MM.1S (cell line): ENCODE data around the gene BPIFB2.
A peak's percentile ranks its signal among the peaks of the same experiment; 100 is the strongest.

Experiments used
- DNase-seq: peaks from one replicate; pipeline ENCODE4 v3.0.0-alpha.2; 2015
- H2AFZ ChIP-seq: fragments of 300-600 bp; sonication (generic); 2 replicates; pipeline ENCODE4 v1.6.0; 2016; ENCODE audit warnings: antibody characterized with exemption, low read length
- H3F3A ChIP-seq: fragments of 300-600 bp; sonication (generic); 2 replicates; pipeline ENCODE4 v1.6.1; 2016; ENCODE audit warnings: mild to moderate bottlenecking, antibody characterized with exemption, low read length, moderate library complexity, mixed read lengths; ENCODE audit not compliant: insufficient read depth
- H3K27ac ChIP-seq: fragments of 300-600 bp; sonication (generic); 2 replicates; pipeline ENCODE4 v1.5.1; 2016; ENCODE audit warnings: mild to moderate bottlenecking, low read length
- H3K27me3 ChIP-seq: fragments of 300-600 bp; sonication (generic); replicated peaks from 2 replicates; pipeline ENCODE4 v1.6.0; 2016; ENCODE audit warnings: low read length; ENCODE audit not compliant: insufficient read depth
- H3K36me3 ChIP-seq: fragments of 300-600 bp; sonication (generic); replicated peaks from 2 replicates; pipeline ENCODE4 v1.6.1; 2016; ENCODE audit warnings: mild to moderate bottlenecking, low read length, mixed read lengths; ENCODE audit not compliant: insufficient read depth
- H3K4me1 ChIP-seq: fragments of 300-600 bp; sonication (generic); 2 replicates; pipeline ENCODE4 v1.6.1; 2016; ENCODE audit warnings: low read length, mixed read lengths
- H3K4me2 ChIP-seq: fragments of 300-600 bp; sonication (generic); 2 replicates; pipeline ENCODE4 v1.6.0; 2016; ENCODE audit warnings: low read depth, low read length
- H3K4me3 ChIP-seq: fragments of 300-600 bp; sonication (generic); 2 replicates; pipeline ENCODE4 v1.5.1; 2016; ENCODE audit warnings: low read length, mixed read lengths
- H3K79me2 ChIP-seq: fragments of 300-600 bp; sonication (generic); 2 replicates; pipeline ENCODE4 v1.6.1; 2016; ENCODE audit warnings: mixed run types, low read length, mixed read lengths
- H3K9ac ChIP-seq: fragments of 300-600 bp; sonication (generic); 2 replicates; pipeline ENCODE4 v1.6.1; 2016; ENCODE audit warnings: low read length, mixed read lengths
- H3K9me2 ChIP-seq: fragments of 300-600 bp; sonication (generic); replicated peaks from 2 replicates; pipeline ENCODE4 v1.6.1; 2016; ENCODE audit warnings: mild to moderate bottlenecking, low read length, mixed read lengths; ENCODE audit not compliant: insufficient read depth
- H3K9me3 ChIP-seq: fragments of 300-600 bp; sonication (generic); replicated peaks from 2 replicates; pipeline ENCODE4 v1.6.1; 2016; ENCODE audit warnings: mild to moderate bottlenecking, low read length, mixed read lengths; ENCODE audit not compliant: insufficient read depth
- H4K20me1 ChIP-seq: fragments of 300-600 bp; sonication (generic); 2 replicates; pipeline ENCODE4 v1.6.1; 2016; ENCODE audit warnings: mild to moderate bottlenecking, low read length, moderate library complexity, mixed read lengths; ENCODE audit not compliant: insufficient read depth
- EZH2 ChIP-seq: fragments of 300-600 bp; sonication (generic); optimal IDR thresholded peaks from 2 replicates; pipeline ENCODE3; 2017; ENCODE audit warnings: low read depth, mild to moderate bottlenecking, antibody characterized with exemption, low read length, mixed read lengths
- EZH2phosphoT487 ChIP-seq: fragments of 300-600 bp; sonication (generic); IDR thresholded peaks from 2 replicates; pipeline ENCODE4 v1.6.1; 2018; ENCODE audit warnings: antibody characterized with exemption, low read length
- TF ChIP-seq, protein P1 (sequence below): fragments of 300-600 bp; sonication (generic); IDR thresholded peaks from 2 replicates; pipeline ENCODE4 v1.5.1; 2016; ENCODE audit warnings: antibody characterized with exemption, low read length, mixed read lengths

BPIFB2 gene

DNA sequence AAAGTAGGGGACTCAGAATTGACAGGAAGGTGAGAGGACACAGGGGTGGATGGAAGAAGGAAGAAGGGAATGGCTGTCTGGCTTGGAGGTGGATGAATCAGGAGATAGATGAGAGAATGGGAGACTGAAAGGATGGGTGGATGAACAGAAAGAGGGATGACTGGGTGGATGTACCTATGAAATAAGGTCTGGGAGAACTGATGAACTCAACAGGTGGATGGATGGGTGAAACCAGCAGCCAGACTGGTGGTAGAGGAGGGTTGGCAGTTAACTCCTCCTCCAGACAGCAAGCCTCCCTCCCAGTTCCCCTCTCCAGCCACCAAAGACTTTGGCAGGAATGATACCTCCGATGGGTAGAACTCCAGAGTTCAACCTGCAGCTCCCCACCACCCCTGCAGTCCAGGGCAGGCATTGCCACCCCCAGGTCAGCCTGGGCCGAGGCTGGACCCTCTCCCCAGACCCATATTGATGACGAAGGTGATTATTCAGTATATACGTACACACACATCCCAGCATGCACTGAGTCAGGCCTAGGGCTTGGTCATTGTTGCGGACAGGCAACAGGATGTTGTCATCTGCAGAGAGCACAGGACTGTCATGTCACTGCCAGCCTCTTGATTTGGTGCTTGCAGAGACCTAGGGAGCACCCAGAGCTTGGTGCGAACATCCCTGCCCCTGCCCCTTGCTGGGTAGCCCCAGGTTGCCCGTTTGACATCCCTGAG is 5.3 kb upstream of the BPIFB2 start:
- Histone ChIP-seq H3F3A (0 out of 2 replicates have a peak, but pooled peaks cover 2% of the 10 kb centered on the region), H3K27me3 (0 out of 2 replicates have a peak, but pooled peaks cover 5% of the 10 kb centered on the region), H3K9me2 (no peaks in the 10 kb centered on the region), H3K4me3 (no peak overlapping the region), H3K79me2 (no peaks in the 10 kb centered on the region), H3K4me1 (peaks cover 7% of the 10 kb centered on the region), H4K20me1 (no peaks in the 10 kb centered on the region), H2AFZ (no peak overlapping the region), H3K36me3 (no peaks in the 10 kb centered on the region), H3K9me3 (no peaks in the 10 kb centered on the region), H3K27ac (no peak overlapping the region), H3K9ac (no peak overlapping the region), H3K4me2 (no peak overlapping the region)
- no peak for TF ChIP-seq EZH2phosphoT487
- TF ChIP-seq, protein P1, sequence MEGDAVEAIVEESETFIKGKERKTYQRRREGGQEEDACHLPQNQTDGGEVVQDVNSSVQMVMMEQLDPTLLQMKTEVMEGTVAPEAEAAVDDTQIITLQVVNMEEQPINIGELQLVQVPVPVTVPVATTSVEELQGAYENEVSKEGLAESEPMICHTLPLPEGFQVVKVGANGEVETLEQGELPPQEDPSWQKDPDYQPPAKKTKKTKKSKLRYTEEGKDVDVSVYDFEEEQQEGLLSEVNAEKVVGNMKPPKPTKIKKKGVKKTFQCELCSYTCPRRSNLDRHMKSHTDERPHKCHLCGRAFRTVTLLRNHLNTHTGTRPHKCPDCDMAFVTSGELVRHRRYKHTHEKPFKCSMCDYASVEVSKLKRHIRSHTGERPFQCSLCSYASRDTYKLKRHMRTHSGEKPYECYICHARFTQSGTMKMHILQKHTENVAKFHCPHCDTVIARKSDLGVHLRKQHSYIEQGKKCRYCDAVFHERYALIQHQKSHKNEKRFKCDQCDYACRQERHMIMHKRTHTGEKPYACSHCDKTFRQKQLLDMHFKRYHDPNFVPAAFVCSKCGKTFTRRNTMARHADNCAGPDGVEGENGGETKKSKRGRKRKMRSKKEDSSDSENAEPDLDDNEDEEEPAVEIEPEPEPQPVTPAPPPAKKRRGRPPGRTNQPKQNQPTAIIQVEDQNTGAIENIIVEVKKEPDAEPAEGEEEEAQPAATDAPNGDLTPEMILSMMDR = no peak
- TF ChIP-seq EZH2 = no peak
- DNase-seq = no peak

DNA sequence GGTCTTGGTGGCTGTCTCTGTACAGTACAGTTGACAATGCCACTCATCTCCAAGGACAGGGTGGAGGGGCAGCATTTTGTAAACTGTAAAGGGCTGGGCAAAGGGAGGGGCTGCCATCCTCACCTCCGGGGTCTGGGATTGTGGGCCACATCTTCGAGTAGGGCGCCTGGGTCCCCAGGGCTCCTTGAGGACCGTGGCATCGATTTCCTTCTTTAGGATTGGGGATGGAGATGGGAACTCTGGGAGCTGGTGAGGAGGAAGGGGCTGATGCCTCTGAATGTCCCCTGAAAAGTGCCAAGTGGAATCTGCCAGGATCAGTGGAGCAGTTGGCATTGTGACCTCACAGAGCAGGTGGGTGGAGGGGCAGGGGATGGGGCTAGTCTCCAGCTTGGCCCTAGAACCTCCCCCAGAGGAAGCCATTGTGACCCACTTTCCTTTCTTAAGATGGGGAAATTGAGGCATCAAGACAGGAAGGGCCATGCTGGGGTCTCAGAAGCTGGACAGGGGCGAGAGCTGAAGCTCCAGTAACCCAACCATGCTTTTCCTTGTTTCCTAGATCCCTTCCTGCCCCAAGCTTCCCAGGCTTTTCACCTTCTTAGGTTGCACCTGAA is 3.3 kb upstream of the BPIFB2 start, which contains the start of gene SUN5:
TSS of gene SUN5 (minus strand) at position 293 of the 611 bp plus-strand sequence. CDS start at position 200, 93 bp downstream.
- no peaks in the 10 kb centered on the region for H3K4me1 ChIP-seq
- no peaks in the 10 kb centered on the region for H4K20me1 ChIP-seq
- no peak for DNase-seq
- no peaks in the 10 kb centered on the region for H3F3A ChIP-seq
- no peak within 1 kb of the TSS for H3K9ac ChIP-seq
- no peak within 1 kb of the TSS for H2AFZ ChIP-seq
- H3K9me2 ChIP-seq = no peaks in the 10 kb centered on the region
- H3K4me2 ChIP-seq = no peak within 1 kb of the TSS
- H3K27me3 ChIP-seq = peaks cover 23% of the 10 kb centered on the region
- no peak within 1 kb of the TSS for H3K4me3 ChIP-seq
- no peak for TF ChIP-seq EZH2phosphoT487
- TF ChIP-seq, protein P1 = no peak
- no peak for TF ChIP-seq EZH2
- no peaks in the 10 kb centered on the region for H3K36me3 ChIP-seq
- H3K9me3 ChIP-seq = no peaks in the 10 kb centered on the region
- H3K79me2 ChIP-seq = no peaks in the 10 kb centered on the region
- no peak within 1 kb of the TSS for H3K27ac ChIP-seq

GRCh38 chr20:33005132-33005566 is 2.4 kb upstream of the BPIFB2 start:
- H3K9ac ChIP-seq = no peak overlapping the region
- H3K4me1 ChIP-seq = no peaks in the 10 kb centered on the region
- H3K27ac ChIP-seq = no peak overlapping the region
- TF ChIP-seq, protein P1 = peak; percentile 71
- TF ChIP-seq EZH2 = no peak
- H3K4me2 ChIP-seq = no peak overlapping the region
- DNase-seq = peak; percentile 53
- H3K27me3 ChIP-seq = peaks cover 32% of the 10 kb centered on the region
- no peaks in the 10 kb centered on the region for H4K20me1 ChIP-seq
- no peak overlapping the region for H2AFZ ChIP-seq
- no peaks in the 10 kb centered on the region for H3K36me3 ChIP-seq
- H3K9me2 ChIP-seq = no peaks in the 10 kb centered on the region
- H3F3A ChIP-seq = no peaks in the 10 kb centered on the region
- H3K79me2 ChIP-seq = no peaks in the 10 kb centered on the region
- H3K9me3 ChIP-seq = no peaks in the 10 kb centered on the region
- no peak overlapping the region for H3K4me3 ChIP-seq
